Keratinocyte (primary cell): ENCODE measurements around the gene HMCN2.

ENCODE experiments used
- EZH2 ChIP-seq: IDR thresholded peaks from one replicate; pipeline ENCODE4 v1.6.1; 2012; ENCODE audit warnings: inconsistent platforms, mild to moderate bottlenecking, low read length, moderate library complexity
- TF ChIP-seq, protein P1 (sequence below), 3 experiments: IDR thresholded peaks in 1 of 3; conservative IDR thresholded peaks in 1 of 3; optimal IDR thresholded peaks in 1 of 3; 2 replicates in 2 of 3; 3 replicates in 1 of 3; pipeline versions ENCODE3 to v1.5.1; 2011; ENCODE audit warnings: low read length in 3 of 3, mild to moderate bottlenecking in 3 of 3, moderate library complexity in 2 of 3, control low read depth in 1 of 3, inconsistent platforms in 1 of 3; ENCODE audit not compliant: insufficient read depth in 2 of 3; ENCODE audit errors: extremely low read depth in 1 of 3

DNA sequence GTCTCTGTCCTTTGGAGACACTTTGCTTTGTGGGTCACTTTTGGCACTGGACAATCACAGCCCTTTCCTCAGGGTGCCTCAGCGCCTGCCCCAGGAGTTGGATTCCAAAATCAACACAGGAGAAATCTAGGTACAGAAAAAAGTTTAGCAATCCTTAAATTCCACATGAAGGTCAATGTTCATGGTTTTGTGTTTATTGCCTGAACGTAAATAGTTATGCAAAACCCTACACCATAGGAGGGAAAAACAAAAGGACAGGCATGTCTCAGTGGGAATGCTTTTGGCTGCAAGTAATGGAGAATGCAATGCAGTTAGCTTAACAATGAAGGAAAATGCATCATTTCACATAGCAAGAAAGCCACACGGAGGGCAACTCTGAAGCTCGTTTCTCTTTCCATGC lies 6.5 kb upstream of the HMCN2 start:
- TF ChIP-seq, protein P1, sequence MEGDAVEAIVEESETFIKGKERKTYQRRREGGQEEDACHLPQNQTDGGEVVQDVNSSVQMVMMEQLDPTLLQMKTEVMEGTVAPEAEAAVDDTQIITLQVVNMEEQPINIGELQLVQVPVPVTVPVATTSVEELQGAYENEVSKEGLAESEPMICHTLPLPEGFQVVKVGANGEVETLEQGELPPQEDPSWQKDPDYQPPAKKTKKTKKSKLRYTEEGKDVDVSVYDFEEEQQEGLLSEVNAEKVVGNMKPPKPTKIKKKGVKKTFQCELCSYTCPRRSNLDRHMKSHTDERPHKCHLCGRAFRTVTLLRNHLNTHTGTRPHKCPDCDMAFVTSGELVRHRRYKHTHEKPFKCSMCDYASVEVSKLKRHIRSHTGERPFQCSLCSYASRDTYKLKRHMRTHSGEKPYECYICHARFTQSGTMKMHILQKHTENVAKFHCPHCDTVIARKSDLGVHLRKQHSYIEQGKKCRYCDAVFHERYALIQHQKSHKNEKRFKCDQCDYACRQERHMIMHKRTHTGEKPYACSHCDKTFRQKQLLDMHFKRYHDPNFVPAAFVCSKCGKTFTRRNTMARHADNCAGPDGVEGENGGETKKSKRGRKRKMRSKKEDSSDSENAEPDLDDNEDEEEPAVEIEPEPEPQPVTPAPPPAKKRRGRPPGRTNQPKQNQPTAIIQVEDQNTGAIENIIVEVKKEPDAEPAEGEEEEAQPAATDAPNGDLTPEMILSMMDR (optimal IDR thresholded peaks at IDR 0.05 in 1 of 3, IDR thresholded peaks at IDR 0.05 in 1 of 3, conservative IDR thresholded peaks at IDR 0.05 in 1 of 3; ENCODE audit: extremely low read depth in 1 of 3, insufficient read depth in 2 of 3, low read length in 3 of 3): no peak
- TF ChIP-seq EZH2: no peak
